GM12801 (cell line): ENCODE results near the gene CLOCK.

Experiments used
- CTCF ChIP-seq: IDR thresholded peaks from one replicate; pipeline ENCODE4 v1.5.1; 2011; ENCODE audit warnings: control low read depth; ENCODE audit not compliant: insufficient read length; ENCODE audit errors: extremely low read depth

The CLOCK gene

GRCh38 chr4:55517526-55518229 is 29.0 kb downstream of the CLOCK start:
- no peak for TF ChIP-seq CTCF

- no peak for TF ChIP-seq CTCF
Observed at GRCh38 chr4:55512922-55513571, 33.7 kb downstream of the CLOCK start.

GRCh38 chr4:55512077-55512476 is 34.6 kb downstream of the CLOCK start:
- no peak for TF ChIP-seq CTCF

DNA sequence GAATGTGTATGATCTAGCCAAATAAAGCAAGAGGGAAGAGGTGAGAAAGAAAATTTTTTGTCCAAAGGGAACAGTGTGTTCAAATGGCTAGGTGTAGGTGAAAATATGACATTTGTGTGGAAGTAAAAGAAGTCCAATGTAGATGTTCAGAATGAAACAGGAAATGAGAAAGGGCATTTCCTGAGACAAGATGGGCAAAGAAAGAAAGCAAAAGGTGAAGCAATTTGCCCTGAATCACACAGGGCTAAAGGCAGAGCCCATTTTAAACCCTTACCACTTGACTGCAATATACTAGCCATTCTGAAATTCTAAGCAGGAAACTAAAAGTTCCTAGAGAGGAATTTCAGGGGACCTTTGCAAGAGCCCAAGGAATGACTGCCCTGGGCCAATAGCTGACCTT is 36.0 kb downstream of the CLOCK start:
- no peak for TF ChIP-seq CTCF

DNA sequence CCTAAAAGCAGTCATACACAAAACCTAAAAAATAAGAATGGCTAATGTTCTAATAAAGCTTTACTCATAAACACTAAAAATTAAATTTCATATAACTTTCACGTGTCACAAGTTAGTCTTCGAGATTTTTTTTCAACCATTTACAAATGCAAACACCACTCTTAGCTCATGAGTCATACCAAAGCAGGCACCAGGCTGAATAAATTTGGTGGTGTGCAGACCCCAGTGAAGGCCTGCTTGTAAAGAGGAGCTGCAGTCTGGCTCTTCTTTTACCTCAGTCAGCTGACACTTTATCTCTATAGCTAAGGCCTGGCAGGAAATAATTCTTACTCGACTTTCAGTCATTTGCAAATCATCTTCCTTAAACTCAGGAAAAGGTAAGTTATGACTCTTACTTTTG is 37.4 kb downstream of the CLOCK start:
- no peak for TF ChIP-seq CTCF

GRCh38 chr4:55507612-55508011 is 39.1 kb downstream of the CLOCK start:
- no peak for TF ChIP-seq CTCF

- TF ChIP-seq CTCF = no peak
Observed at GRCh38 chr4:55503169-55503568, 43.5 kb downstream of the CLOCK start.
